HG03135 (cell line): Measurements from ENCODE around the gene FHIT.

Experiments used
- ATAC-seq: cut with Tn5 transposase; IDR thresholded peaks from one replicate; pipeline ENCODE4 v1.9.1; 2021; ENCODE audit warnings: mild to moderate bottlenecking, moderate library complexity; ENCODE audit not compliant: unreplicated experiment

Gene FHIT

GRCh38 chr3:60781935-60782334 is 469.3 kb downstream of the FHIT start:
- ATAC-seq = no peak

- ATAC-seq = no peak
Measured at GRCh38 chr3:60779637-60780036, 471.6 kb downstream of the FHIT start.

- no peak for ATAC-seq
Measured at GRCh38 chr3:60775985-60776384, 475.3 kb downstream of the FHIT start.

GRCh38 chr3:60774617-60775016 is 476.6 kb downstream of the FHIT start:
- no peak for ATAC-seq

GRCh38 chr3:60772584-60772983 is 478.7 kb downstream of the FHIT start:
- no peak for ATAC-seq

- no peak for ATAC-seq
Measured at GRCh38 chr3:60771766-60772165, 479.5 kb downstream of the FHIT start.

GRCh38 chr3:60770532-60770931 is 480.7 kb downstream of the FHIT start:
- ATAC-seq = no peak

GRCh38 chr3:60767536-60767935 is 483.7 kb downstream of the FHIT start:
- no peak for ATAC-seq

- no peak for ATAC-seq
Measured at GRCh38 chr3:60765776-60766175, 485.5 kb downstream of the FHIT start.

- no peak for ATAC-seq
Measured at GRCh38 chr3:60764870-60765269, 486.4 kb downstream of the FHIT start.

GRCh38 chr3:60760145-60760544 is 491.1 kb downstream of the FHIT start:
- ATAC-seq = no peak

GRCh38 chr3:60759439-60759838 is 491.8 kb downstream of the FHIT start:
- ATAC-seq = no peak

- no peak for ATAC-seq
Measured at GRCh38 chr3:60758831-60759230, 492.4 kb downstream of the FHIT start.

GRCh38 chr3:60758171-60758570 is 493.1 kb downstream of the FHIT start:
- ATAC-seq = no peak

- no peak for ATAC-seq
Measured at GRCh38 chr3:60757724-60758123, 493.5 kb downstream of the FHIT start.

- ATAC-seq = no peak
Measured at GRCh38 chr3:60756241-60757030, 494.8 kb downstream of the FHIT start.

GRCh38 chr3:60755094-60755493 is 496.2 kb downstream of the FHIT start:
- ATAC-seq = no peak

- ATAC-seq = no peak
Measured at GRCh38 chr3:60754617-60755016, 496.6 kb downstream of the FHIT start.

- ATAC-seq = no peak
Measured at GRCh38 chr3:60752809-60753208, 498.4 kb downstream of the FHIT start.

GRCh38 chr3:60746695-60747416 is 504.4 kb downstream of the FHIT start:
- no peak for ATAC-seq

- ATAC-seq = no peak
Measured at GRCh38 chr3:60746043-60746638, 505.1 kb downstream of the FHIT start.

GRCh38 chr3:60743631-60744164 is 507.6 kb downstream of the FHIT start:
- no peak for ATAC-seq
